Bone marrow (tissue), 2 donors: ENCODE results near the gene KLHL29.

Experiments
- DNase-seq, 2 donors: peaks; one replicate each; lab custom pipeline; 2025; lab: John Stamatoyannopoulos, UW

KLHL29 gene

GRCh38 chr2:23399674-23400261 lies 14.8 kb downstream of the KLHL29 start:
- no peak for DNase-seq

- no peak for DNase-seq
Observed at GRCh38 chr2:23400703-23401102, 15.7 kb downstream of the KLHL29 start.

DNA sequence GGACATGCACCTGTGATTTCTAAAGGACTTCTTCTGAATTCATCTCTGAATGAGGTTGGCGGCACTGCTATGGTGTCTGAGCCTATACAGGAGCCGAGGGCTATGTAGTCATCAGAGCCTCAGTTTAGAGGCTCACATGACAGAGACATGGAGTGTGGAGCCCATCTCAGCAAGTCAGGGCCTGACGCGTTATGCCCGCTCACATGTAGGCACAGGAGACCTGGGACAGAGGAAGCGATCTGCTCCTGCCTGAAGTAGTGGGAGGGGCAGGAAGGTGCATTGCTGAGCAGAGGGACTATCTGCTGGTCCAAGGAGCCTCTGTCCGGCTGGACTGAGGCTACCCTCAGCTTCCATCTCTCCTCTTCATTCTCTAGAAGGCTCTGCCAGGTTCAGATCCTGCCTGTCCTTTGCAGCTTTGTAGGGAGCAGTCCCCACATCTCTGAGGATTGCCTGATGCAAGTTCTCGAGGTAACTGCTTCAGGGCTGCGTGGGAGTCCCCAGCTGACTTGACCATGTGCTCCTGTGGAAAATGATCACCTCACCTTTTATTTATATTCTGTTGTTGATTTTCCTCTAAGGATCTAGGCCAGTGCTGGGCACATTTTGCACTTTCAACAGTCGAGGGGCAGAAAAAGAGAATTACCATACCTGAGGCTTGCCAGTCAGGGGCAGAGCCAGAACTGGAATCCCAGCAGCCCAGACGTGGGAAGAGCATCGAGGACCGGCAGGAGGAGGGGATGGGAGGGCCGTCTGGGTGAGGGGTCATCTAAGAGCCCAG lies 16.6 kb downstream of the KLHL29 start:
- DNase-seq, result no peak

DNA sequence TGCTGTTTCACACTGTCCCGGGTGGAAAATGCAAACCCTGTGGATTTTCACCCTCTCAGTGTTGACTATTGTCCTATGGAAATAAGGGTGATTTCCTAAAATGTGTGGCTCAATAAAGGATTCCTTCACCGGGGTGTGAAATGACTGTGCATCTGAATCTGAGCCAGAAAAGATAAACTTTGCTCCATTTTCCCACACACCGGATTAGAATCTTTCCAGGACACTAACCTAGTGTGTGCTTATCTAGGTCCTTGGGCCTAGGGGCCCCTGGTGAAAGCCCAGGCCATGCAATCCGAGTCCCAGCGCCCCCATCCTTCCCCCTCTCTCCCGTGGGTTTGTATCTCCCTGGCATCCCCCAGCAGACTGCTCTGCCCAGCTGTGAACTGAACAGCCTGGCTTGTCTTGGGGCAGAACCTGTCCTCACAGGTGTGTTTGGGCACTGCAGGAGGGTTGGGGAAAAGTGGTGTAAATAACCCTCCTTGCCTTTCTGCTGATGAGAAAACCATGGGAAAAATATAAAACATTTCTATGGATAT lies 17.3 kb downstream of the KLHL29 start:
- DNase-seq, result no peak

GRCh38 chr2:23404426-23404825 lies 19.4 kb downstream of the KLHL29 start:
- DNase-seq, result peak in 1 of 2 donors; percentile 3

- DNase-seq, result no peak
Observed at GRCh38 chr2:23409248-23409647, 24.3 kb downstream of the KLHL29 start.

DNA sequence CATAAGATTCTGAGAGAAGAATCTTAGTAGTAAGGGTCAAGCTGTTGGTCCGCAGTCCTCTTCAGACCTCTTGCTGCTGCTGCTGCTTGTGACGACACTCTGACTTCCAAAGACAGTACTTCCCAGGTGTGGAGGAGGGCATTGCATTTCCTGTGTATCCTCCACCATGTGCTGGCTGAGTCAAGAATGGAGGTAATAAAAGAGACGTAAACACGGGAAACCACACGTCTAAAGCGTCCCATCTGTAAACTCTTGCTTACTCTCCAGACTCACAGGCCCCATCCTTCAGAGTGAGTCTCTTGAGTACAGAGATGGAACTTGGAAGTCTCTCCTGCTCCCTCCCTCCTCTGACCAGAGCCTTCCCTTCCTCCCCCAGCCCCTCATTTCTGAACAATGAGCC lies 25.6 kb downstream of the KLHL29 start:
- no peak for DNase-seq

DNA sequence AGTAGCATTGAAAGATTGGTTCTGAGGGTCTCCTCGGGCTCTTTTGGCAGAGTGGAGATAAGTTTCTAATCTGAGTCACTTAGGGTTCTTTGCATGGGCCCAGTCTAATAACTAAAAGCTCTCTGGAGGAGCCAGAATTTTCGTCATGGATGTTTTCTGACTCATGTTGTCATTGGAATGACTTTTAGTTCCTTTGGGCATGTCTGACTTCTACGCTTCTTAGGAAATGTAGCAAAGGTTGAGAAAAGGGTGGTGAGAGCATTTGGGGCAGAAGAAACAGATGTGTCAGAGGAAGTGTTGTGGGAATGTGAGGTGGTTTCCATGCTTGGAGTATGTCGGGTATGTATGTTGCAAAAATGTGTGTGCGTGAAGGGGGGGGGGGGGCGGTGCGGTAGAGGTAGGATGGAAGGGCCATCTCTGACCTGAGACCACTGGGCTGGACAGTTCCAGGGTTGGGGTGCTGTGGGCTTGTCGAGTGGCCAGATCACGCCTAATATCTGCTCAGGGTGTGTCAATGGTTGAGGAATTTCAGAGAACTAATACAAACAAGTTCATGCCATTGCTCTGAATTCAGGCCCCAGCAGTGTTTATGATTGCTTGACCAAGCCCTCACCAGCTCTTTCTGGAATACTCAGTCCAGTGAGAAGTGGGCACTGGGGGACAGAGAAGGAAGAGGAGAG lies 26.9 kb downstream of the KLHL29 start:
- DNase-seq, result no peak

- no peak for DNase-seq
Observed at GRCh38 chr2:23412556-23413155, 27.7 kb downstream of the KLHL29 start.

- no peak for DNase-seq
Observed at GRCh38 chr2:23413641-23414040, 28.7 kb downstream of the KLHL29 start.

GRCh38 chr2:23414106-23414505 lies 29.1 kb downstream of the KLHL29 start:
- no peak for DNase-seq

GRCh38 chr2:23414871-23415270 lies 29.9 kb downstream of the KLHL29 start:
- no peak for DNase-seq

GRCh38 chr2:23417310-23417709 lies 32.3 kb downstream of the KLHL29 start:
- no peak for DNase-seq

GRCh38 chr2:23418056-23418455 lies 33.1 kb downstream of the KLHL29 start:
- no peak for DNase-seq

DNA sequence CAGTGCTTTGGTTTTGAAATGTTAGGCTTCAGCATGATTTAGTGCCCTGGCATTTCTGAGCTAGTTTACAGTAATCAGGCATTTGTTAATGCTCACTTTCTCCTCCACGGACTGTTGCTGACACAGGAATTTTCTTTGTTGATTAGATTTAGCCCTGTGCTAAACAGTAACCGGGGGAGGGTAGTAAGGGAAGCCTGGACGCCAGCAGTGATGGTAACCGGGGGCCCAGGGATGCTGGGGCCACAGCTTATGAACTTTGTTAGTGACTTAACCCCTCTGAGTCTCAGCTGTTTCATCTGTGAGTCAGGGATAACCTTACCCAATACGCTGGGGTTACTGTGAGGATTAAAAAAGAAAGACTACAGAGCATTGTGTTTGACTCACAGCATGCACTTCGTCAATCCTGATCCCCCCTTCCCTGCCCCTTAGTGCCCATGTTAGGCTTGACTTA lies 33.5 kb downstream of the KLHL29 start:
- no peak for DNase-seq

DNA sequence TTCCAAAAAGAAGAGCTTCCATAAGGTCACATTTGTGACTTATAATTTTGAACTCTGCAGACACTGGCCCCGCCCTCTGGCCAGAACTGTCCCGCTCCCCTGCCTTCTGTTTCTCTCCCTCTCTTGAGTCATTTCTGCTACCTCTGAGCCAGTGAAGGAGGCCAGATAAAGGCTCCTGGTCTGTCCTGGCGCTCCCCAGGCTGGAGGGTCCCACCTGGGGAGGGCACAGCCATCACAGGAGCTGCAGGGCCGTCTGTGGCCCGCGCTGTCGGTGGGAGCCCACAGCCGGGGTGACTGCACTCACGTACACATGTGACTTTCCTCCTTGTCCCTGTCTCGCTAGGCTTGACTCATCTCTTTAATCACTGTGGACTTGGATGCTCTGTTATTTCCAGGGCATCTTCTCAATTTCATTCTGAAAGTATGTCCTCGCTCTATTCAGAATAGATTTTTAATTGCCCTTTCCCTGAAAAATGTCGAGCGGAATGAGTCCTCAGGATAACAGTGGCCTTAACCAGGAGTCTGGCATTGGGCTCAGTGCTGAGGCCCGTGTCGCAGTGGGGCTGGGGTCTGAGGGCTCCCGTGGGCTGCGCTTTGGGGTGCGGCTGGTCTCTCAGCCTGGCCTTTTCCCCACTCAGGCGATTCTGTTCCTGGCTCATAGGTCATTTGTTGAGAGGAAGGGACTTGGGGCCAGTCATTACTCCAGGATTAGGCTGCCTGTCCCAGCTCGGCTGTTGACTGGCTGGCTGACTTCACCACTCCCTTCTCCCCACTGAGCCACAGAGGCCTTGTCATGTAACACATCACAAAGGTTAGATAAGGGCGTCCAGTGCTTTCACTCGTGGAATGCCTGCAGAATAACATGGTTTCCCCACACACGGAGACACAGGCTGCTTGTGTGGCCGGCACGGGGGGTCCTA lies 34.5 kb downstream of the KLHL29 start:
- no peak for DNase-seq

- DNase-seq, result no peak
Observed at GRCh38 chr2:23420091-23420839, 35.3 kb downstream of the KLHL29 start.

DNA sequence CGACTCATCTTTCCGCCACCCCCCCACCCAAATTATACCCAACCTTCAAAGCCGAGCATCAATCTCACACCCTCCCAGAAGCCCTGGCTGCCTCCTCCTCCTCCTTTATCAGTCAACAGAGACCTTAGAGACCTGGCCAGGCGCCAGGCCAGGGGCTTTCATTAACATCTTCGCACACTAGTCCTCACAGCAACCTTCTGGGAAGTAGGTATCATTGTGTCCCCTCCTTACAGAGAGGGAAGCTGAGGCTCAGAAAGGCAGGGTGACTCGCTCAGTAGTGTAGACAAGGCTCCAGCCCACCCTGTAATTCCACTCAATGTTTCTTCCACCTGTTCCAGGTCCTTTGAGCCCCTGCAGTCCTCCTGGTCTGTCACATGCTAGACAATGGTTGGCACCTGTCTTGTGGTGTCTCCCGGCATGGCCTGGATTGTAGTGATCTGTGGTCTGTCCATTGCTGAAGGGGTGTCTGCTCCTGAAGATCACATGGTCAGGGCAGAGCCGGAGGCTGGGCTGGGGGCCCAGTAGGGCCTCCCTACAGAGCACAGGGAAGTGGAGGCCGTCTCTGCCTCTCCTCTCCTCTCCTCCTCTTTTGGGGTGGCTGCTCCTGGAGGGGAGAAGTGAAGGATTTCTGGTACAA lies 36.0 kb downstream of the KLHL29 start:
- DNase-seq, result no peak

DNA sequence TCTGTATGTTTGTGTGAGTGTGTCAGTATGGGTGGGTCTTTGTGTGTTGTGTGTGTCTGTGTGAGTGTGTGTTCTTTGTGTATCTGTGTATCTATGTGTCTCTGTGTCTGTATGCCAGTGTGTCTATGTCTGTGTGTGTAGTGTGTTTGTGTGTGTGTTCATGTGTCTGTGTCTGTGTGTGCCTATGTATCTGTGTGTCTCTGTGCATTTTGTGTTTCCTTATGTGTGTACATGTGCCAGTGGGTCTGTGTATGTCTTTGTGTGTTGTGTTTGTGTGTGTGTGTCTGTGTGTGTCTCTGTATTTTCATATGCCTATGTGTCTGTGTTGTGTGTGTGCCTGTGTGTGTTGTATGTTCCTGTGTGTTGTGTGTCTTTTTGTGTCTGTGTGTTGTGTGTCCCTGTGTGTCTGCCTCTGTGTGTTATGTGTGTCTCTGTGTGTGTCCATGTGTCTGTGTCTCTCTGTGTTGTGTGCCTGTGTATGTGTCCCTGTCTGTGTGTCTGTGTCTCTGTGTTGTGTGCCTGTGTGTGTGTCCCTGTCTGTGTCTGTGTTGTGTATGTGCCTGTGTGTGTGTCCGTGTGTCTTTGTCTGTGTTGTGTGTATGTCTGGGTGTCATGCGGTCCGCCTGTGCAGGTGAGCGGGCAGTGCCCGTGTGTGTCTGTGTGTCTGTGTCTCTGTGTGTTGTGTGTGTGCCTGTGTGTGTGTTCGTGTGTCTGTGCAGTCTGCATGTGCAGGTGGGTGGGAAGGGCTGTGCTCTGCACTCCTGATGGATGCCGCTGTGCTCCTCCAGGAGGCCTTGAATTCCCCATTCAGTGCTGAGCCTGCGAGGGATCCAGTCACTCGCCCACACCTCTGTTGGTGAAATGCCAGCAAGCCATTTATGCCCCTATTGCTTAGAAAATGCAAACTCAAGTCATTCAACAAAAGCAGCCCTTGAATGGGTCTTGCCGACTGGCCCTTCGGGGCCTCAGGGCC lies 37.4 kb downstream of the KLHL29 start:
- no peak for DNase-seq
